Activated naive CD4-positive, alpha-beta T cell treated with anti-CD3 and anti-CD28 coated beads for 36 hours (primary cell): Measurements from ENCODE around the gene E2F7. TPM values are rescaled to one million over a fixed set of nuclear protein-coding genes. Genes with fewer than 3 reads are reported as not detected.

Source experiments
- CTCF ChIA-PET: fragments of 350-600 bp; sonication (Branson Sonifier 250); formaldehyde crosslinking; loops from one replicate; lab custom pipeline; 2021; ENCODE audit warnings: antibody characterized with exemption; lab: Charles Lee
- DNase-seq: peaks from one replicate; pipeline ENCODE4 v3.0.0-alpha.2; 2020
- H3K27ac Mint-ChIP-seq: one replicate; pipeline ENCODE4 v1.8.0; 2021; ENCODE audit warnings: mild to moderate bottlenecking, mixed read lengths
- H3K27me3 Mint-ChIP-seq: one replicate; pipeline ENCODE4 v1.8.0; 2021; ENCODE audit warnings: low read depth, mixed read lengths
- H3K36me3 Mint-ChIP-seq: one replicate; pipeline ENCODE4 v1.8.0; 2021; ENCODE audit warnings: low read depth, mixed read lengths
- H3K4me1 Mint-ChIP-seq: one replicate; pipeline ENCODE4 v1.8.0; 2021; ENCODE audit warnings: low read depth, mixed read lengths
- H3K4me3 Mint-ChIP-seq: one replicate; pipeline ENCODE4 v1.8.0; 2021; ENCODE audit warnings: mild to moderate bottlenecking, moderate library complexity, mixed read lengths
- H3K9me3 Mint-ChIP-seq: one replicate; pipeline ENCODE4 v1.8.0; 2021; ENCODE audit warnings: mixed read lengths
- intact Hi-C: fragments of 100-400 bp; cut with micrococcal nuclease; formaldehyde crosslinking; loops from one replicate; pipeline ENCODE4 v1.15.1; 2023
- total RNA-seq, 2 experiments: library from RNA; stranded (reverse); gene quantifications; one replicate each; pipeline ENCODE4 v1.2.3, GENCODE V29; 2021

E2F7 gene
- total RNA-seq, 2 experiments from 2014 or later: 9.6 to 9.9 TPM

DNA sequence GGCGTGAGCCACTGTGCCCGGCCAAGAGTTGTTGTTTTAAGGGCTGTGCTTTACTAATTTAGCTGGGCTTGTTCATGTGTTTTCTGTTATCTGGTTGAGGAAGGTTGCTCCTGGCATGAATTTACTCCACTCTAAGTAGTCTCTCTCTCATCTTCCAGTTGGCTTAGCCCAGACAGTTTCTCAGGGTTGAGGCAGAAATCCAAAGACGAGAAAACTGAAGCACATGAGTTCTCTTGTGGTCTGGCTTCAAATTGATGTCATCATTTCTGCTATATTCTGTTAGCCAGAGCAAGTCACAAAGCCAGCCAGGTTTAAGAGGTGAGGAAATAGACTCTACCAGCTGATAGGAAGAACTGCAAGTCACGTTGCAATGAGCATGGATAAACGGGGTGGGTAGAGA lies 57.9 kb downstream of the E2F7 start:
- CTCF ChIA-PET: no interaction called here
- DNase-seq: no peak
- Mint-ChIP-seq H3K27ac (no peak overlapping the region), H3K4me1 (peaks cover 5% of the 10 kb centered on the region), H3K4me3 (no peak overlapping the region), H3K27me3 (peaks cover 23% of the 10 kb centered on the region), H3K9me3 (no peaks in the 10 kb centered on the region), H3K36me3 (no peaks in the 10 kb centered on the region)
- intact Hi-C loops: no loop called here

DNA sequence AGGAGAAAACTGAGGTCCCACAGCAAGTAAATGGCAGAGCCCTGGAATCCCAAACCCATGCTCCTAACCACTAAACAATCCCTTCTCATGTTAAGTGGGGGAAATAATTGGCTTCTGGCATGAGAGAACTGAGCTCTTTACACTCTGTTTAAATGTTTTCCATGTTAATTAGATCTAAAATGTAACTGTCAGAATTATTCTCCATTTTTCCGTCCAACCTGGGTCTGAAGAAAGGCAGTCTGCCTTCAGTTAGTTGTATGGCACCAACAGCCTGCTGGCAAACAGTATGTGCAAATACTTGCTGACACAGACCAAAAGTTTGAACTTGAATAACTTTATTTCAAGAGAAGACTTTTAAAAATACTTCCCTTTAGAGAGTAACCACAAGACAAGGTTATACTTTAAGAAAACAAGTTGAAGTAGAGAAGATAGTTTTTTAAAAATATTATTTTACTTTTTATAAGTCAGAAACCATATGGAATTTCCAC lies 59.7 kb downstream of the E2F7 start:
- H3K4me1 Mint-ChIP-seq: peaks cover 3% of the 10 kb centered on the region
- no peak overlapping the region for H3K27ac Mint-ChIP-seq
- CTCF ChIA-PET: no interaction called here
- H3K4me3 Mint-ChIP-seq: no peak overlapping the region
- H3K27me3 Mint-ChIP-seq: peaks cover 24% of the 10 kb centered on the region
- no peak for DNase-seq
- H3K36me3 Mint-ChIP-seq: no peaks in the 10 kb centered on the region
- H3K9me3 Mint-ChIP-seq: no peaks in the 10 kb centered on the region
- intact Hi-C loops: no loop called here

DNA sequence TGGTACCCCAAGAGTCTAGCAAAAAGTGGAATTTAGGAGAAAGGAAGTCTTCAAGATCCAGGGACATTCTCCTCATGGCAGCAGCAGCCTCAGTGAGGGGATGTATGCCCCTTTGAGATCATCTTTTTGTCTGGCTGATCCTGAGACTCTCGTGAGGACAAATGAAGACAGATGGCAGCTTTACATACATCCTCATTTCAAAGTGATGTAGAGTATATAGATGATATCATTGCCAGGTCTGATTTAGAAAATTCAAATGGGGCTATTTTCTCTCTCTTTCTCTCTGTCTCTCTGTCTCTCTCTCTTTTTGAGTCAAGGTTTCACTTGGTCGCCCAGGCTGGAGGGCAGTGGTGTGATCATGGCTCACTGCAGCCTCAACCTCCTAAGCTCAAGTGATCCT lies 61.5 kb downstream of the E2F7 start:
- CTCF ChIA-PET: no interaction called here
- H3K27ac Mint-ChIP-seq: no peak overlapping the region
- no peak overlapping the region for H3K4me3 Mint-ChIP-seq
- peaks cover 23% of the 10 kb centered on the region for H3K27me3 Mint-ChIP-seq
- no peaks in the 10 kb centered on the region for H3K36me3 Mint-ChIP-seq
- no peak for DNase-seq
- no peaks in the 10 kb centered on the region for H3K9me3 Mint-ChIP-seq
- no peaks in the 10 kb centered on the region for H3K4me1 Mint-ChIP-seq
- intact Hi-C loops: no loop called here

DNA sequence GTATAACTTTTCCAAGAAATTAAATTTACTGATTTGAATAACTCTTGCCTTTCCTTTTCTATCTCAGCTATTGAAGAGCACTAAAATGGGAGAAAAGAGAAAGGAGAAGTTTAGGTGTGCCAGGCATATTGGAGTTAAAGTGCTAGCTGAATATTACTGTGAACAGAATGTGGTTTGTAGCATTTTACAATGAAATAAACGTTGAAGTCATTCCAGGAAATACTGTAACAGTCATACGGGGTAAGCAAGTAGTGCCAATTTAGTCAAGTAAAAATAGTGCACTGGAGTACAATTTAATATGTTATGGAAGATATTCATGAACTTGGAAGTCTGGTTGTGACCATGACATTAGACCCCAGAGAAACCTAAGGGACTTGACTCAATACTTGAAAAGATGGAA lies 62.1 kb downstream of the E2F7 start:
- DNase-seq: no peak
- H3K4me3 Mint-ChIP-seq: no peak overlapping the region
- H3K4me1 Mint-ChIP-seq: no peaks in the 10 kb centered on the region
- peaks cover 23% of the 10 kb centered on the region for H3K27me3 Mint-ChIP-seq
- intact Hi-C loops: no loop called here
- H3K27ac Mint-ChIP-seq: no peak overlapping the region
- no peaks in the 10 kb centered on the region for H3K36me3 Mint-ChIP-seq
- H3K9me3 Mint-ChIP-seq: no peaks in the 10 kb centered on the region
- CTCF ChIA-PET: no interaction called here

DNA sequence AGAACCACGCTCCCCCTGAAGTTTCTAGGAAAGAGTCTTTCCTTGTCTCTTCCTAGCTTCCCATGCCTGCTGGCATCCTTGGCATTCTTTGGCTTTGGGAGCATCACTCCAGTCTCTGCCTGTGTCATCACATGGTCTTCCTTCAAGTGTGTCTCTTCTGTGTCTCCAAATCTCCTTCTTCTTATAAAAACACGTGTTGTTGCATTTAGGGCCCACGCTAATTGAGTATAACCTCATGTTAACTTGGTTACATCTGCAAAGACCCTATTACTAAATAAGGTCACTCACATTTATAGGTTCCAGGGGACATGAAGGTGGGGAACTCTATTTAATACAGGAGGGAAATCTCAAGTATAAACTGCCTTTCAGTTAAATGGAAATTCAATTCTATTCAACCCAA lies 63.0 kb downstream of the E2F7 start:
- Mint-ChIP-seq H3K27ac (no peak overlapping the region), H3K36me3 (no peaks in the 10 kb centered on the region), H3K27me3 (peaks cover 16% of the 10 kb centered on the region), H3K4me3 (no peak overlapping the region), H3K4me1 (no peaks in the 10 kb centered on the region), H3K9me3 (no peaks in the 10 kb centered on the region)
- no peak for DNase-seq
- CTCF ChIA-PET: no interaction called here
- intact Hi-C loops: no loop called here

DNA sequence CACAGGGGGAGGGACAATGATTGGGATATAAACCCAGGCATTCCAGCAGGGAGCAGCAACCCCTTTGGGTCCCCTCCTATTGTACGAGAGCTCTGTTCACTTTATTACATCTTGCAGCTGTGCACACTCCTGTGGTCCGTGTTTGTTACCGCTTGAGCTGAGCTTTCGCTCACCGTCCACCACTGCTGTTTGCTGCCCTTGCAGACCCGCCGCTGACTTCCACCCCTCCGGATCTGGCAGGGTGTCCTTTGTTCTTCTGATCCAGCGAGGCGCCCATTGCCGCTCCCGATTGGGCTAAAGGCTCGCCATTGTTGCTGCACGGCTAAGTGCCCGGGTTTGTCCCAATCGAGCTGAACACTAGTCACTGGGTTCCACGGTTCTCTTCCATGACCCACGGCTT lies 64.1 kb downstream of the E2F7 start:
- CTCF ChIA-PET: no interaction called here
- H3K9me3 Mint-ChIP-seq: no peaks in the 10 kb centered on the region

DNA sequence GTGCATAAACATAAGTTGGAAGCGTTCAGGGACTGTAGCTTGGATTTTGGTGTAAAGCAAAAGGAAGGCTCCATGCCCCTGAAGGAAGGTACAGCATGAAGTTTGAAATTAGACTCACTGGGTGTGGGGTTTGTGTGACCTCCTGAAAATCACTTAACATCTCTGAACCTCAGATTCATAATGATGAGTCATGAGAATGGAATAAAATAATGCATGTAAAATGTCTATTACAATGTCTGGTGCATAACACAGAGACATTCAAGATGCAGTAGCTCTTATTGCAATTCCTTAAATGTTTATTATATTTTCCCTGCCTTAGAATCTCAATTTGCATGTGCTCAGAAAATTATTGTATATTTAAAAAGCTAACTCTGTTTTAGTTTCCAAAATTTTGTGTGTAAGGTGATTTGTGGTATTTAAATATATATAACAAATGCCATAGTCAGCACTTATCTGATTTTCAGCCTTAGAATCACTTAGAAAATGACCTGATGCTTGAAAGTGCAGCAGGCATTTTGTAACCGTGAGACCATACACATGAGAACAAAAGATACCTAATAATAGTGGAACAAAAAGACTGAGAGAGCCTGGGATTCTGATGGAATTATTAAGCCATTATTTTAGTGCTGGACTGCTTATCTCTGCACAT lies 66.3 kb downstream of the E2F7 start:
- no peak overlapping the region for H3K4me3 Mint-ChIP-seq
- CTCF ChIA-PET: no interaction called here
- H3K4me1 Mint-ChIP-seq: no peaks in the 10 kb centered on the region
- no peaks in the 10 kb centered on the region for H3K9me3 Mint-ChIP-seq
- intact Hi-C loops: no loop called here
- H3K27me3 Mint-ChIP-seq: peaks cover 9% of the 10 kb centered on the region
- no peak overlapping the region for H3K27ac Mint-ChIP-seq
- no peak for DNase-seq
- H3K36me3 Mint-ChIP-seq: no peaks in the 10 kb centered on the region

More for the DNA sequence above, 64.1 kb downstream of the E2F7 start:
- DNase-seq: no peak
- Mint-ChIP-seq H3K4me1 (no peaks in the 10 kb centered on the region), H3K27ac (no peak overlapping the region), H3K27me3 (peaks cover 16% of the 10 kb centered on the region), H3K4me3 (no peak overlapping the region), H3K36me3 (no peaks in the 10 kb centered on the region)
- intact Hi-C loops: no loop called here

DNA sequence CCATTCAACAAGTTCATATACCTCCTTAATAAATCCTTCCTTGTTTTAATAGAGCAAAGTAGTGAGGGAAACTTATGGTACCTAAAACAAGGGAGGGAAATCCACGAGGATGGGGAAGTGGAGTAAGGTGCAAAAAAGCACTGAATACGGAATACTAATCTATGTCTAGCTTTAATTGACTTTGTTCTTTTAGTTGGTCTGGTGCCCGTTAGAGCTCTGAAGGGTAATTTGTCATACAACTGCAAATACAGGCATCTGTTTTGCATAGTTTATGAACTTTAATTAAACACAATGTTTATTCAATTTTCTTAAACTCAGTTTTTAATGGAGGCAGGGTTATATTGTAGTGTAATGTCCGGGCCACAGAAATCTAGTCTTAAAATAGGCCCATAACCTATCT lies 67.0 kb downstream of the E2F7 start:
- H3K27me3 Mint-ChIP-seq: peaks cover 9% of the 10 kb centered on the region
- no peak for DNase-seq
- CTCF ChIA-PET: no interaction called here
- intact Hi-C loops: no loop called here
- H3K4me1 Mint-ChIP-seq: no peaks in the 10 kb centered on the region
- no peak overlapping the region for H3K4me3 Mint-ChIP-seq
- H3K27ac Mint-ChIP-seq: no peak overlapping the region
- H3K36me3 Mint-ChIP-seq: no peaks in the 10 kb centered on the region
- H3K9me3 Mint-ChIP-seq: no peaks in the 10 kb centered on the region

DNA sequence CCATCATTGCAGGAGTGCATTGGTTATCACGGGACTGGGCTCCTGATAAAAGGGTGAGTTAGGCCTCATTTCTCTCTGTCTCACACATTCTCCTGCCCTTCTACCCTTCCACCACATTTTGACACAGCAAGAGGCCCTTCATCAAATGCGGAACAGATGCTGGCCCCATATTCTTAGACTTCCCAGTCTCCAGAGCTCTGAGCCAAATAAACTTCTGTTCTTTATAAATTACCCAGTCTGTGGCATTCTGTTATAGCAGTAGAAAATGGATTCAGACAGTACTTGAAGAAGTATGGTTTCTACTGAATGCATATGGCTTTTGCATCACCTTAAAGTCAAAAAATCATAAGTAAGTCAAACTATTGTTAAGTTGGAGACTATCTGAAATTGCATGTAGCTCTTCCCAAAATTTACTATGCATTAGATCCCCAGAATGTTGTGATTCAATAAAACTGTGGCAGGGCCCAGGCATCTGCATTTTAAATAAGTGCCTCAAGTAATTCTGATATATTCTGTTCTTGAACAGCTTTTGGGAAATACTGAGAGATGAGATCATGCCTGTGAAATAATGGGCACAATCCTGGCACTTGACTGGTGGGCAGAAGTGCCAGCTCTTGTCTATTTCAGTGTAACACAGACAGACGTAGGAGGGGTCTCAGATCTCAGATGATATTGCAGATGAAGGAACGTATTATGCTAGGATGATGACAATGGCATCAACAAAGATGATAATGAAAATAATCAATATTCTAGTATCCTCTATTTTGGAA lies 68.2 kb downstream of the E2F7 start:
- DNase-seq: no peak
- no peaks in the 10 kb centered on the region for H3K36me3 Mint-ChIP-seq
- CTCF ChIA-PET: no interaction called here
- no peak overlapping the region for H3K4me3 Mint-ChIP-seq
- H3K4me1 Mint-ChIP-seq: no peaks in the 10 kb centered on the region
- no peaks in the 10 kb centered on the region for H3K9me3 Mint-ChIP-seq
- H3K27ac Mint-ChIP-seq: no peak overlapping the region
- peaks cover 6% of the 10 kb centered on the region for H3K27me3 Mint-ChIP-seq
- intact Hi-C loops: no loop called here

DNA sequence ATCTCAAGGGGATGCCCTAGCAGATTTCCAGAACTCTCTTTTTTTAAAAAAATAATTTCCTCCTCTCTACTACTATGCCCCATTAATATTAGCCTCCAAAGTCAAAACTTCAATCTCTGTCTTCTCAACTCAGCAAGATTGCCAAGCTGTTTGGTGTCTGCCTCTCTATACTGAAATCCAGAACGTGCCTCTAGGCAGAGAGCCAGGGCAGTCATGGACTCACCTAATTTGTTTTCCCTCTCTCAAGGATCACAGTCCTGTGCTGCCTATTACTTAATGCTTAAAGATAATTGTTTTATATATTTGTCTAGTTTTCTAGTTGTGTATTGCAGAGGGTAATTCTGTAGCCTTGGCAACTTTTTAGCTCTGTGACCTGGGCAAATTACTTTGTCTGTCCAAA lies 74.7 kb downstream of the E2F7 start:
- peaks cover 3% of the 10 kb centered on the region for H3K9me3 Mint-ChIP-seq
- H3K27ac Mint-ChIP-seq: no peak overlapping the region
- no peak overlapping the region for H3K4me3 Mint-ChIP-seq
- H3K4me1 Mint-ChIP-seq: no peaks in the 10 kb centered on the region
- CTCF ChIA-PET: no interaction called here
- H3K36me3 Mint-ChIP-seq: no peaks in the 10 kb centered on the region
- intact Hi-C loops: no loop called here
- peaks cover 11% of the 10 kb centered on the region for H3K27me3 Mint-ChIP-seq
- no peak for DNase-seq

DNA sequence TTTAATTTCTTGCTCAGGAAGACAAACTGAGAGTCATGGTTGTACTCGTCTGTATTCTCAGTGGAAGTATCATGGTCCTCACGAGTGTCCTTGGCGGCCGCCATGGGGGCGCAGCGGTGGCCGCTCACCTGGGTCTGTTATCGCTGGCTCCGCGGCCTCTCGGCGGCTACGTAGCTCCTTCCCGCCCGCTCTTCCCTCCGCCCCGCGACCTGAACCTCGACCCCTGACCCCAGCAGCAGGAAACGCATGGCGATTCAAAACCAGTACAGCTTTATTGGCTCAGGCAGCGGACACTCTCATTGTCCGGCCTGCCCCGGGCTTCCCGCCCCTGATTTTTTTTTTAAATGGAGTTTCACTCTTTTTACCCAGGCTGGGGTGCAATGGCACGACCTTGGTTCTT lies 80.8 kb downstream of the E2F7 start:
- no peak overlapping the region for H3K4me3 Mint-ChIP-seq
- H3K4me1 Mint-ChIP-seq: no peaks in the 10 kb centered on the region
- H3K36me3 Mint-ChIP-seq: peaks cover 5% of the 10 kb centered on the region
- CTCF ChIA-PET: no interaction called here
- H3K27ac Mint-ChIP-seq: no peak overlapping the region
- H3K9me3 Mint-ChIP-seq: peaks cover 11% of the 10 kb centered on the region
- intact Hi-C loops: no loop called here
- peaks cover 16% of the 10 kb centered on the region for H3K27me3 Mint-ChIP-seq
- DNase-seq: no peak

DNA sequence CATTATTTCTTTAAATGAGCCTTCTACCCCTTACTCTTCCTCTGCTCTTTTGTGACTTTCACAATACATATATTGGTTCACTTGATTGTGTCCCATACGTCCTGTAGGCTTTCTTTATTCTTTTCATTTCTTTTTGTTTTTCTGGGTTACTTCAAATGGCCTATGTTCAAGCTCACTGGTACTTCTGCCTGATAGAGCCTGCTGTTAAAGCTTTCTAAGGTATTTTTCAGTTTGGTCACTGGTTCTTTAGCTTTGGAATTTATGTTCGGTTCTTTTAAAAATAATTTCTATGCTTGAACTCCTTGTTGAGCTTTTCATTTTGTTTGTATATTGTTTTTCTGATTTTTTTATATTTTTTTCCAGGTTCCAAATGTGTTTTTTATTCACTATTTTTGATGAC lies 81.9 kb downstream of the E2F7 start:
- peaks cover 5% of the 10 kb centered on the region for H3K36me3 Mint-ChIP-seq
- CTCF ChIA-PET: no interaction called here
- H3K4me1 Mint-ChIP-seq: no peaks in the 10 kb centered on the region
- peaks cover 10% of the 10 kb centered on the region for H3K9me3 Mint-ChIP-seq
- intact Hi-C loops: no loop called here
- no peak for DNase-seq
- no peak overlapping the region for H3K4me3 Mint-ChIP-seq
- H3K27ac Mint-ChIP-seq: no peak overlapping the region
- H3K27me3 Mint-ChIP-seq: peaks cover 15% of the 10 kb centered on the region

DNA sequence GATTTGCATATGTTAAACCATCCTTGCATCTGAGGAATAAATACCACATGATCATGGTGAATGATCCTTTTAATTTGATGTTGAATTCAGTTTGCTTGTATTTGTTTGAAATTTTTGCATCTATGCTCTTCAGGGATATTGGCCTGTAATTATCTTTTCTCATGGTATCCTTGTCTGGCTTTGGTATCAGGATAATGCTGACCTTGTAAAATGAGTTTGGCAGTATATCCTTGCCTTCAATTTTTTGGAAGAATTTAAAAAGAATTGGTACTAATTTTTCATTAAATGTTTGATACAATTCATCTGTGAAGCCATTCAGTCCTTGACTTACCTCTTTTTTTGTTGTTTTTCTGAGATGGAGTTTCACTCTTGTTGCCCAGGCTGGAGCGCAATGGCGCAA lies 85.2 kb downstream of the E2F7 start:
- Mint-ChIP-seq H3K27me3 (peaks cover 10% of the 10 kb centered on the region), H3K27ac (no peak overlapping the region), H3K4me1 (no peaks in the 10 kb centered on the region), H3K9me3 (peaks cover 10% of the 10 kb centered on the region), H3K4me3 (no peak overlapping the region), H3K36me3 (peaks cover 5% of the 10 kb centered on the region)
- no peak for DNase-seq
- CTCF ChIA-PET: no interaction called here
- intact Hi-C loops: no loop called here
